ENCODE measurements around the gene ETV3. TPM values are rescaled to one million over a fixed set of nuclear protein-coding genes. Genes with fewer than 3 reads are reported as not detected.

The ETV3 gene
- total RNA-seq, 1 donor from 2014 or later = 39.0 TPM

DNA sequence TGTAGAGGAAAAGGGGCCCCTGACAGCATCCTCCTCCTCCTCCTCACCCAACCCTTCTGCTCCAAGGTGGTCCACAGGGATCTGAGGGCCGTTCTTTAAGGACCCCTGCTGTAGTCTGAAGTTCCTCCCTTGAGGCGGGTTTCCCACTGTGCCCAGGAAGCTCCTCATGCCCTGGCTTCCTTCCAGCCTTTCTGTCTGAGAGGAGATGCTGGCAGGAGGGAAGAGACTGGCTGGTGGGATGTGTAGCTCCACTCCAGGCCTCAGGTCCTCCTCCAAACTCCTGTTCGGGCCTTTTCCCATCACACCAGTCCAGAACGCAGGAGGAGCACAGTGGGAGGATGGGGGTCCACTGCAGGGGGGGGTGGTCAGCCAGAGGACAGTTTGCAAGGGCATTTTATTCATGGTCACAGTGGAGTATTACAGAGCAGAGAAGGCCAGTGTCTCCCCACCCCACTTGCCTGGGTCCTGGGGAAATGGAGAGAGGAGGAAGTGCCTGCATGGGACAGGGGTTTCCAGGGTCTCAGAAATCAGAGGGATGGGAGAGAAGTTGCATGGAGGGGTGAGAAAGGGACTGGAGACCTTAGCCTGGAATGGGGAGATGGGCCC is 46.4 kb downstream of the ETV3 start:
- Mint-ChIP-seq H3K27ac (ENCODE audit: unreplicated experiment) (no peak overlapping the region), H3K27me3 (ENCODE audit: unreplicated experiment) (peaks cover 5% of the 10 kb centered on the region), H3K36me3 (ENCODE audit: unreplicated experiment) (no peaks in the 10 kb centered on the region), H3K4me1 (ENCODE audit: low read depth, unreplicated experiment) (peaks cover 10% of the 10 kb centered on the region), H3K9me3 (ENCODE audit: unreplicated experiment) (no peaks in the 10 kb centered on the region), H3K4me3 (ENCODE audit: unreplicated experiment) (no peak overlapping the region)
- TF ChIP-seq CTCF (IDR thresholded peaks at IDR 0.05; ENCODE audit: partially characterized antibody, unreplicated experiment) = no peak
- no peak for DNase-seq

DNA sequence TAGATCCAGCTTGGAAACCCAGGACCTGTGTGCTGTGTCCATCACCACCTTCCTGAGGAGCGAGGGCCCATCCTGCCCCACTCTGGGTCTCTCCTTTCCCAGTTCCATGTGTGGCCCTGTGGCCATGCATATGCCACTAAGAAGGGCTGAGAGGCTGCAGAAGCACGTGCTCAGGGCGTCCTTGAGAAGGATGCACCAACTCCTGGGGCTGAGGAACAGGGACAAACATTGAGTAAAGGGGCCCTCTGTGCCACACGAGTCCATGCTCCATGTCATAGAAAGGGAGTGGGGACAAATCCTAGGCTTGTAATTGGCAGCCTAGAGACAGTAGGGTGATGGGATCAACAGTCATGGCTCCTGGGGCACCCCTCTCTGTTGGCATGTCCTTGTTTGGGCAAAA is 47.0 kb downstream of the ETV3 start:
- Mint-ChIP-seq H3K4me3 (ENCODE audit: unreplicated experiment) (no peak overlapping the region), H3K4me1 (ENCODE audit: low read depth, unreplicated experiment) (peaks cover 10% of the 10 kb centered on the region), H3K9me3 (ENCODE audit: unreplicated experiment) (no peaks in the 10 kb centered on the region), H3K36me3 (ENCODE audit: unreplicated experiment) (no peaks in the 10 kb centered on the region), H3K27ac (ENCODE audit: unreplicated experiment) (no peak overlapping the region), H3K27me3 (ENCODE audit: unreplicated experiment) (peaks cover 5% of the 10 kb centered on the region)
- no peak for DNase-seq
- TF ChIP-seq CTCF (IDR thresholded peaks at IDR 0.05; ENCODE audit: partially characterized antibody, unreplicated experiment) = no peak

GRCh38 chr1:157090771-157091170 is 47.4 kb downstream of the ETV3 start:
- Mint-ChIP-seq H3K4me3 (ENCODE audit: unreplicated experiment) (no peak overlapping the region), H3K27ac (ENCODE audit: unreplicated experiment) (no peak overlapping the region), H3K36me3 (ENCODE audit: unreplicated experiment) (no peaks in the 10 kb centered on the region), H3K9me3 (ENCODE audit: unreplicated experiment) (no peaks in the 10 kb centered on the region), H3K27me3 (ENCODE audit: unreplicated experiment) (peaks cover 5% of the 10 kb centered on the region), H3K4me1 (ENCODE audit: low read depth, unreplicated experiment) (peaks cover 10% of the 10 kb centered on the region)
- no peak for TF ChIP-seq CTCF (IDR thresholded peaks at IDR 0.05; ENCODE audit: partially characterized antibody, unreplicated experiment)
- DNase-seq = no peak

- H3K4me3 Mint-ChIP-seq (ENCODE audit: unreplicated experiment) = peak overlapping the region; percentile 15
- H3K36me3 Mint-ChIP-seq (ENCODE audit: unreplicated experiment) = no peaks in the 10 kb centered on the region
- H3K27me3 Mint-ChIP-seq (ENCODE audit: unreplicated experiment) = peaks cover 5% of the 10 kb centered on the region
- H3K4me1 Mint-ChIP-seq (ENCODE audit: low read depth, unreplicated experiment) = peaks cover 10% of the 10 kb centered on the region
- H3K9me3 Mint-ChIP-seq (ENCODE audit: unreplicated experiment) = no peaks in the 10 kb centered on the region
- TF ChIP-seq CTCF (IDR thresholded peaks at IDR 0.05; ENCODE audit: partially characterized antibody, unreplicated experiment) = peak; percentile 97
- no peak overlapping the region for H3K27ac Mint-ChIP-seq (ENCODE audit: unreplicated experiment)
- peak; percentile 95 for DNase-seq
These were observed 48.0 kb downstream of the ETV3 start for GRCh38 chr1:157090196-157090647.

- no peak for TF ChIP-seq CTCF (IDR thresholded peaks at IDR 0.05; ENCODE audit: partially characterized antibody, unreplicated experiment)
- Mint-ChIP-seq H3K4me1 (ENCODE audit: low read depth, unreplicated experiment) (peaks cover 10% of the 10 kb centered on the region), H3K9me3 (ENCODE audit: unreplicated experiment) (no peaks in the 10 kb centered on the region), H3K36me3 (ENCODE audit: unreplicated experiment) (no peaks in the 10 kb centered on the region), H3K4me3 (ENCODE audit: unreplicated experiment) (peak overlapping the region; percentile 15), H3K27me3 (ENCODE audit: unreplicated experiment) (peaks cover 5% of the 10 kb centered on the region), H3K27ac (ENCODE audit: unreplicated experiment) (no peak overlapping the region)
- DNase-seq = no peak
These were observed 48.4 kb downstream of the ETV3 start for GRCh38 chr1:157089789-157090188.
